D721Med (cell line): ENCODE data around the gene DDOST.

Experiments
- DNase-seq: peaks from one replicate; pipeline ENCODE4 v3.0.0; 2011; ENCODE audit warnings: low spot score; ENCODE audit not compliant: insufficient read length
- FAIRE-seq: peaks from 2 replicates; lab custom pipeline; 2011; peaks lifted over from hg19 to GRCh38; lab: Jason Lieb, UNC
- TF ChIP-seq, protein P1 (sequence below): IDR thresholded peaks from 2 replicates; pipeline ENCODE4 v1.5.1; 2012; ENCODE audit warnings: mild to moderate bottlenecking, control low read depth; ENCODE audit not compliant: insufficient read depth; ENCODE audit errors: missing control alignments

Gene DDOST

GRCh38 chr1:20660847-20661206 is 342 bp downstream of the DDOST start:
- FAIRE-seq (no peak), DNase-seq (no peak)
- TF ChIP-seq, protein P1, sequence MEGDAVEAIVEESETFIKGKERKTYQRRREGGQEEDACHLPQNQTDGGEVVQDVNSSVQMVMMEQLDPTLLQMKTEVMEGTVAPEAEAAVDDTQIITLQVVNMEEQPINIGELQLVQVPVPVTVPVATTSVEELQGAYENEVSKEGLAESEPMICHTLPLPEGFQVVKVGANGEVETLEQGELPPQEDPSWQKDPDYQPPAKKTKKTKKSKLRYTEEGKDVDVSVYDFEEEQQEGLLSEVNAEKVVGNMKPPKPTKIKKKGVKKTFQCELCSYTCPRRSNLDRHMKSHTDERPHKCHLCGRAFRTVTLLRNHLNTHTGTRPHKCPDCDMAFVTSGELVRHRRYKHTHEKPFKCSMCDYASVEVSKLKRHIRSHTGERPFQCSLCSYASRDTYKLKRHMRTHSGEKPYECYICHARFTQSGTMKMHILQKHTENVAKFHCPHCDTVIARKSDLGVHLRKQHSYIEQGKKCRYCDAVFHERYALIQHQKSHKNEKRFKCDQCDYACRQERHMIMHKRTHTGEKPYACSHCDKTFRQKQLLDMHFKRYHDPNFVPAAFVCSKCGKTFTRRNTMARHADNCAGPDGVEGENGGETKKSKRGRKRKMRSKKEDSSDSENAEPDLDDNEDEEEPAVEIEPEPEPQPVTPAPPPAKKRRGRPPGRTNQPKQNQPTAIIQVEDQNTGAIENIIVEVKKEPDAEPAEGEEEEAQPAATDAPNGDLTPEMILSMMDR: no peak

- TF ChIP-seq, protein P1: no peak
- DNase-seq (no peak), FAIRE-seq (no peak)
Measured at GRCh38 chr1:20660363-20660762, 806 bp downstream of the DDOST start.

DNA sequence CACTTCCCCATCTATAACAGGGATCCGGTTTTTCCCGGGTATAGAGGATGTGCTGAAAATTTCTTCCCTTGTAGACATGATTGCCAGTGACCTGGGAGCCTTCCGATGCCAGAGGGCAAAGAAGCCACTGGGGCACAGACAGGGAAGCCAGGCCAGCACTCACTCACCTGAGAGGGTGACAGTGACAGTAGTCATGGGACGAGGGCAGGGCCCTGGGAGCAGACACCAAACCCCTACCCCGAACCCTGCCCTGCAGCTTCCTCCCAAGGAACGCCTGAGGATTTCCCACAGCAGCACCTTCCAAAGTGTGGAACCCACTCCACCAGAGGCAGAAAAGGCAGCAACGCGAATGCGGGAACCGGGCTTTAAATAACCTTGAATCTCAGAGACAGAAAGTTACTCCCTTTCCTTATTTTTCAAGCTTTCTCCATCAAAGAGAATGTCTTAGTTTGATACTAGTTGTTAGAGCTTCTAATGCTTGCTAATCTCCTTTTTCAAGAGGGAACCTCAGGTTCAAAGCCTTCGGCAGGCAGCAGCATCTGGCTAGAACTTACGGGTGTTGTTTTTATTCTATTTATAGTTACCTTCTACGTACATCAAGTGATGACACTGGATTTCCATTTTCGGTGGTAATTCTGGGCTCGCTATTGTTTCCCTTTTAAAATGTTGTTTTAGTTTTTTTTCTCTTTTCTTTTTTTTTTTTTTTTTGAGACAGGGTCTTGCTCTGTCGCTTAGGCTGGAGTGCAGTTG is 2.8 kb downstream of the DDOST start:
- TF ChIP-seq, protein P1: no peak
- DNase-seq (no peak), FAIRE-seq (no peak)

- FAIRE-seq (no peak), DNase-seq (no peak)
- TF ChIP-seq, protein P1: no peak
Measured at GRCh38 chr1:20657024-20657423, 4.1 kb downstream of the DDOST start.

DNA sequence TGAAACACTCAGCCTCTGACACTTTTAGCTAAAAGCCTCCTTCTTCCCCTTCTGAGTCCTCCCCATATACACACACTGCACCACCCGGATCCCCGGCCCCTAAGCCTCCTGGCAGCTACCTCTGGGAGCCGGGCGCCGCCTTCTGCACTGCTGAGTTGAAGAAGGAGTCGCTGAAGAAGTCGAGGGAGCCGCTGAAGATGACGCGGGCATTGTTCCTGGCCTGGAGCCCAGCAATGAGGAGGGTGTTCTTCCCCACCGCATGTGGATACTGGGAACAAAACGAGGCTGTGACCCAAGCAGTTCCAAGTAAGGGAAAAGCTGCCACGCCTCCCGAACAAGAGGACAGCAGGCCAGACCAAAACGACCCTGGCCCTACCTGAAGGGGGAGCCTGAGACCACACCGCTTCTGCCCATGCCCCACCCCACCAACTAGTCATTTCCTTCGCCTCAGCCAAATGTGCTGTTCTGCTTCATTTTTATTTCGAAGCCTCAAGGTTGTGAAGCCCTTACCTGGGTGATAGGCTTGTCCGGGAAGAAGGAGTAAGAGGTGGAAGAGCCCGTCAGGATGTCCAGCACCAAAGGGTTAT is 7.0 kb downstream of the DDOST start:
- DNase-seq (no peak), FAIRE-seq (no peak)
- TF ChIP-seq, protein P1: no peak

DNA sequence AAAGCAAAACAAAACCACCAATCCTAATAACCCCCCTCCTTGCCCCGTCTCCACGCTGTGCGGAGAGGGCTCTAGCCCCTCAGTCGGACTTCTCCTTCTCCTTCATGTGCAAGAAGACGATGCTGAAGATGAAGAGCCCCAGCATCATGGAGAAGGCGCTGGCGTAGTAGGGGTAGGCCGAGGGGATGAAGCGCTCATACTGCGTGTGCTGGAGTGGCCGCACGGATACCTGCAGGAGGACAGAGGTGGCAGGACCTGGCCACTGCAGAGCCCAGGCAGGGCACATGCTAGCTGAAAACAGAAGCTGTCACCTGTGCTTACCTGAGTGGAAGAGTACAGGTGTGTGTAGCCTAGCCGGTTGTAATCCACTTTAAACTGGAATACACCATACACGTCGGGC is 8.9 kb downstream of the DDOST start:
- DNase-seq (no peak), FAIRE-seq (no peak)
- TF ChIP-seq, protein P1: no peak

DNA sequence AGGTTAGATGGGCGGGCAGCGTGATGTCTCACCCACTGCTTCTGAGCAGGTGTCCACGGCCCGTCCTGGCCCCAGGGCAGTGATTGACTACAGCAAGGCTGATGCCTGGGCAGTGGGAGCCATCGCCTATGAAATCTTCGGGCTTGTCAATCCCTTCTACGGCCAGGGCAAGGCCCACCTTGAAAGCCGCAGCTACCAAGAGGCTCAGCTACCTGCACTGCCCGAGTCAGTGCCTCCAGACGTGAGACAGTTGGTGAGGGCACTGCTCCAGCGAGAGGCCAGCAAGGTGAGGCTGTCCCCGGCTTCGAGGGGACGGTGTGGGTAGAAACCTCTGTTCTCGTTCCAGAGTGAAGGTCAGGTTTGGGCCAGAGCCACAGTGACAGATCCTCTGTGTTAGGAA is 12.2 kb downstream of the DDOST start:
- no peak for FAIRE-seq
- no peak for DNase-seq

More for the DNA sequence above, 12.2 kb downstream of the DDOST start:
- TF ChIP-seq, protein P1: no peak
